Hematopoietic multipotent progenitor cell treated with erythropoietin and hydrocortisone succinate and interleukin-3 and kit ligand, for 4 days (in vitro differentiated cells): ENCODE results near the gene ELOA.
A peak's percentile ranks its signal among the peaks of the same experiment; 100 is the strongest.
"Not testable (repeated sequence)": the region's sequence is repeated elsewhere in the genome, so short reads cannot be mapped to it uniquely, and the experiment has no call there.

Experiments
- DNase-seq: peaks from one replicate; pipeline ENCODE4 v3.0.0-alpha.2; 2015

Gene ELOA

DNA sequence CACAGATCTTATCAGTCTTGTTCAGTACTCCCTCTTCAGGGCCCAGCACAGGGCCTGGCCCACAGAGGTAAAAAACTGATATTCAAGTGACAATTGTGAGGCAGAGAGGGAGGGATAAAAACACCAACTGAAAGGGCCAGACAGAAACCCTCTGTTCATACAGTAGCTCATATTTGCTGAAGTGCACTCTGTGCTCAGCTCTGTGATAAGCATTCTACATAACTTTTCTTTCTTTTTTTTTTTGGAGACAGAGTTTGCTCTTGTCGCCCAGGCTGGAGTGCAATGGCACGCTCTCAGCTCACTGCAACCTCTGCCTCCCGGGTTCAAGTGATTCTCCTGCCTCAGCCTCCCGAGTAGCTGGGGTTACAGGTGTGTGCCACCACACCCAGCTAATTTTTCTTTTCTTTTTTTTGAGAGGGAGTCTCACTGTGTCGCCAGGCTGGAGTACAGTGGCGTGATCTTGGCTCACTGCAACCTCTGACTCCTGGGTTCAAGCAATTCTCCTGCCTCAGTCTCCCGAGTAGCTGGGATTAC, 59.6 kb downstream of the ELOA start:
- DNase-seq, result not testable (repeated sequence)

DNA sequence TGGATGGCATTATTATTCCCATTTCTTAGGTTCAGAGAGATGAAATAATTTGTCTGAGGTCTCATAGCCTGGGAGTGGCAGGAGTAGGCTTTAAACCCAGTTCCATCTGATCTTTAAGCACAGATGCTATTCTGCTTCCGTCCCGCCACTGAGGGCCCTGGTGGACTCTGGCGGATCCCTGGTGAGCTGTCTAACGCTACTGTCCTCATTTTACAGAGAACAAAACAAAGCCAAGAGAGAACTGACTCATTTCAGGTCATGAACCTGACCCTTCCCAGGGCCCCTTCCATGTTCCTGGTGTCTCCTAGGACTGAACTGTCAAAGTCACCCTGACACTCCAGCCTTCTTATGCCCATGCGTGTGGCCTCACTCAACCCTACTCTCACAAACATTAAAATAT, 60.4 kb downstream of the ELOA start:
- DNase-seq, result no peak

DNA sequence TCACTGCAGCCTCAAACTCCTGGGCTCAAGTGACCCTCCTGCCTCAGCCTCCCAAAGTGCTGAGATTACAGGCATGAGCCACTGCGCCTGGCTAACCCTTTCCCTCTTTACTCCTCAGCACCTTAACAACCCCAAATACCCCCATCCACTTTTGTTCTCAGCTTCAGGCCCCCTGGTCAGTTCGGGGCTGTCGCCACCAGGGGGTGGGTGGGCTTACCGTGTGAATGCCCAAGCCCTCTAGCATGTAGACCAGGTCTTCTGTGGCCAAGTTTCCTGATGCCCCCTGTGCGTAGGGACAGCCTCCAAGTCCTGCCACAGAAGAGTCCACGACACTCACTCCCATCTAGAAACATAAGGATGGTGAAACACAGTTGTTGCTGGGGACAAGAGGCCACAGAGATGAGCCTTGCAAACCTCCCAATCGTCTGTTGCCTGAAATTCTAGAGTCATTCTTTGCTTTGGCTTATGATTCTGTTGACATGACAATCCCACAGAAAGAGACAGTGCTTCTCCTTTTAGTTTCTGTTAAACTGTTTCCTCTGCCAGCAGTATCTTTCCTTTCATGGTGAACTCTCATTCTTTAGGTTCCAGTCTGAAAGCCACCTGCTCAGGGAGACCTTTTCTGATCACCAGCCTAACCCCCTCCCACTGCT, 61.0 kb downstream of the ELOA start:
- peak; percentile 40 for DNase-seq

DNA sequence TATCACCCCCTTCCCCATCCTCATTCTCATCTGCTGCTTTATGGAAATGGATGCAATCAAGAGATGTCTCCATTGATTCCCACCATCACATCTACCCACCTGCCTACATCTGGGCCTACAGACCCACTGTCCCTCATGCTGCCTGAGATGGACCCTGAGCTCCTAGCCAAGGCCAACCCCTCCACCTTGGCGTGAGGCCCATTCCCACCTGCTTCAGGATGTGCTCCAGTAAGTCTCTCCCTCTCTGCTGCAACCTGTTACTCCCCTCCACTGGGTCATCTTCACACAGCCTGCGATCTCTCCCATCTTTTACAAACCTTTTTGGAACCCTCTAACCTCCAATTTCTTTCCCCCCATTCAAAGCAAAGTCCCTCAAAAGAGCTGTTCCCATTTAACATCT, 61.8 kb downstream of the ELOA start:
- DNase-seq, result no peak

DNA sequence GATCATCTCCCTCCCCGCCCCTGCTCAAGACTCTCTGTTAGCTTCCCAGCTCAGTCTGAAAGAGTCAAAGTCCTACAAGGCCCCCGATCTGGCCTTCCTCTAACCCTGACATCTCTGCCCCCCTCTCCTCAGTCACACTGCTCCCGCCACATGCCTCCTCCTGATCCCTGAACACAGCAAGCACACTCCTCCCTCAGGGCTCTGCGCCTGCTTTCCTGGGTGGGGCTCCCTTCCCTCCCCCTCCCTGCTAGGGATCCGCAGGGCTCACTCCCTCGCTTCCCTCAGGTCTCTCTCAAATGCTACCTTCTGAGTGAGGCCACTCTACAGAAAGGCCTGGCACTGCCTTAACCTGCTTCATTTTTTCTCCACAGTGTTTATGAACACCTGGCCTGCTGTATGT, 63.0 kb downstream of the ELOA start:
- no peak for DNase-seq

DNA sequence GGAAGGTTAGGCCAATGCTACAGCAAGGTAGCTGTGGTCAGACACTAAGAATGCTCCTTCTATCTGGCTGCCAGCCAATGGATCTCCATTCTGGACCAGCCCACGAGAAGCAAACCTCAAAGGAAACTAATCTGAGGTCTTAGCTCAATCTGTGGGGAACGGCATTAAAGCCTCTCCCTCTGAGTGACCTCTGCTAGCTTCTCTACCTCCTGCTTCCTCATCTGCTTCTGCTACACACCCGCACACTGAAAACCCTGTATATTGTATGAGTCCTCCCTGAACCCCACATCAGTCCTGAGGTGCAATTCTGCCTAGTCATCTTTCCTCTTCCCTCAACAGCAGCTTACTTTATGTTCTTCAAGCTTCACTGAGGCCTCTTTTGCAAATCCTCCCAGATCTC, 64.2 kb downstream of the ELOA start:
- DNase-seq, result peak; percentile 75

DNA sequence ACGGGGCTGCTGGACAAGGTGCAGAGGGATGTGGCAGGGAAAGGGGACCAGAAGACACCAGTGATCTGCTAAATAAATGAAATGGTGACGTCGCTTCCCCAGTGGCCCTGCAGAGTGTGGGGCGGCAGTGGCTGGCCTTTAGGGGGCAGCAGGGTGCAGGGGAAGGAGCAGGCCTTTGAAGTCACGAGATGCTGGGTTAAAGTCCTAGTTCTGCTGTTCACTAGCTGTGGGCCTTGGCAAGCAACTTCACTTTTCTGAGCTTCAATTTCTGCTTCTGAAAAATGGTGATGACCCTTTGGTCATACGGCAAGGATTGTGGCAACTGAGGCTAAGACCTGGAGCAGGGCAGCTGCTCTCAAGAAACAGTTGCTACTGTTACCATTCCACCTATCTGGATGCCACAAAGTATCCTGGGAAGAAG, 66.5 kb downstream of the ELOA start:
- DNase-seq, result peak; percentile 96

DNA sequence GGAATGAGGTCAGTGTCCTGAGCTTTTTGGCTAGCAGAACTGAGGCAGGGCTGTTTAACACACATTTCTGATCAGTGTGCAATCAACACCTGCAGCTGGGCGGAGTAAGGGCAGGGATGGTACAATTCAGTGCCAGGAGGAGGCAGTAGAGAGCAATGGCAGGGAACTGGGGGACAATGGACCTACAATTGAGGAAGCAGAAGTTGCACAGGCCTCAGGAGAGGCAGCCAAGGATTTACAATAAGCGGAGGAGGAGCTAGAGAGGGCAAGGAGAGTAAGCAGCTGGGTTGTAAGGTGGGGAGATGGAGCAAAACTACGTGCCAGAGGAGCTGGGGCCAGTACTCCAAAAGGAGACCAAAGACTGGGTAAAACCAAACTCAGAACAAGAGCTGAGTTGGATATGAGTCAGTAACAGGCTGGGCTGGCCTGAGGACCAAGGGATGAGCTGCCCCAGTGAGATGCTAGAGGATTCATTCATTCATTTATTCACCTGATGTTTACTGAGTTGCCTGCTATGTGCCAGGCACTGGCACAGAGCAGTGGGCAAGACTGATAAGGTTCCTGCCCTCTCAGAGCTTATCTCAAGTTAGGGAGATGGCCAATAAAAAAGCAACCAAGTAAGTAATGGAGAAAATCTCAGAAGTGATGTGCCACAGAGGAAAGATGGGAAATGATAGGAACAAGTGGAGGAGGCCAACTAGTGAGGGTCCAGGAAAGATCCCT, 67.7 kb downstream of the ELOA start:
- DNase-seq, result peak; percentile 92
